Motor neuron (in vitro differentiated cells): ENCODE data around the gene RHOXF2. TPM values are rescaled to one million over a fixed set of nuclear protein-coding genes. Genes with fewer than 3 reads are reported as not detected.
"Not testable (repeated sequence)": the region's sequence is repeated elsewhere in the genome, so short reads cannot be mapped to it uniquely, and the experiment has no call there.

ENCODE experiments used
- ATAC-seq, 8 experiments: fragments of 200-7000 bp; cut with Tn5 transposase; replicated peaks in 6 of 8; 2 replicates each; pipeline ENCODE4 v1.8.0; 2021; ENCODE audit warnings: mild to moderate bottlenecking in 8 of 8, moderate library complexity in 8 of 8
- H3K27ac ChIP-seq, 2 donors: fragments of 250-450 bp; sonication (Bioruptor Pico); 2 replicates each; pipeline ENCODE4 v1.9.0; 2021; ENCODE audit warnings: antibody characterized with exemption in 2 of 2, mild to moderate bottlenecking in 2 of 2, moderate library complexity in 1 of 2
- H3K4me1 ChIP-seq, 2 donors: fragments of 250-450 bp; sonication (Bioruptor Pico); replicated peaks in 1 of 2; 2 replicates each; pipeline ENCODE4 v1.6.1; 2021; ENCODE audit warnings: antibody characterized with exemption in 2 of 2, mild to moderate bottlenecking in 2 of 2, moderate library complexity in 1 of 2
- H3K4me3 ChIP-seq, 5 donors: fragments of 250-450 bp; sonication (Bioruptor Pico); 2 replicates each; pipeline ENCODE4 v1.9.0; 2021; ENCODE audit warnings: antibody characterized with exemption in 5 of 5, mild to moderate bottlenecking in 5 of 5, moderate library complexity in 4 of 5
- WGBS, 10 experiments: fragments of 450-650 bp; shearing (Covaris generic); methylation state at CpG; one replicate each; pipeline ENCODE4 v1.0.0; 2022; 5-methylcytosine and 5-hydroxymethylcytosine counted together
- in situ Hi-C, 9 experiments: fragments of 400-800 bp; cut with MboI; loops; one replicate each; pipeline ENCODE4 v1.15.0; 2021; ENCODE audit warnings: low sequenced_read_pairs in 9 of 9, low pct_unique_long_range_greater_than_20kb in 2 of 9; ENCODE audit not compliant: unreplicated experiment in 9 of 9
- total RNA-seq, 8 experiments: library from RNA; unstranded; fragments of 300-600 nt; gene quantifications; 2 replicates each; pipeline versions ENCODE4 v1.2.3 to v1.2.4, GENCODE V29; 2022

The RHOXF2 gene, protein sequence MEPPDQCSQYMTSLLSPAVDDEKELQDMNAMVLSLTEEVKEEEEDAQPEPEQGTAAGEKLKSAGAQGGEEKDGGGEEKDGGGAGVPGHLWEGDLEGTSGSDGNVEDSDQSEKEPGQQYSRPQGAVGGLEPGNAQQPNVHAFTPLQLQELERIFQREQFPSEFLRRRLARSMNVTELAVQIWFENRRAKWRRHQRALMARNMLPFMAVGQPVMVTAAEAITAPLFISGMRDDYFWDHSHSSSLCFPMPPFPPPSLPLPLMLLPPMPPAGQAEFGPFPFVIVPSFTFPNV
- total RNA-seq: 1 to 10 TPM in 2 of 8 experiments, under 1 TPM in 6; 0.13 to 1.3 (median 0.64) TPM

DNA sequence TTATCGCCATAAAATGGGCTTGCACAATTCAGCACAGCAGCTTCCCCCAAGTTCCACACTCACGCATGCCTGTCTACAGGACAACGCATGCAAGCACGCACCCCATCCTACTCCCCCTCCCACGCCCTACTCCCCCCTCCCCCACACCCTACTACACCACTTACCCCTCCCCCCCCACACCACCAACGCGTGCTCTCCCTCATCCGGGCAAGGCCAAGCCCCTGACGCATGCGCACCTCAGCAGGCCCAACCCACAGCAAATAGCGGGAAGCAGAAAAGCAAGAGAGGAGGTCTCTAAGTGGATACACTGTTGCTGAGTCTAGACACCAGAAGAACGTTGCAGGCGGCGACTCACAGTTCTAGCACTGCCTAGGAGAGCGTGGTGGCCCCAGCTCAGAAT is at the start of gene RHOXF2:
Gene RHOXF2 (plus strand): TSS at position 301 of the 400 bp plus-strand sequence. CDS start 138 bp downstream, outside the sequence.
- in situ Hi-C loops, ATAC-seq: not testable (repeated sequence)

DNA sequence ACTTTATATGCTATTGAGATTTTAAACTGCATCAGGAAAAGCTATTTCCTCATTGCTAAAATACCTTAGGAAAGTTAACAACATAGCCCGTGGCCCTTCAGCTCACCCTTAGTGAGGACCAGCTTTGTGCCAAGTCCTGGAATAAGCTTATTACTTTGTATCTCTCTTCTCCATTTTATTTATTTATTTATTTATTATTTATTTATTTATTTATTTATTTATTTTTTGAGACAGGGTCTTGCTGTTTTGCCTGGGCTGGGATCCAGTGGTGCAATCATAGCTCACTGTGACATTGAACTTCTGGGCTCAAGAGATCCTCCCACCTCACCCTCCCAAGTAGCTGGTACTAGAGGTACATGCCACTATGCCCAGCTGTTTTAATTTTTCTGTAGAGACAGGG is 49.0 kb upstream of the RHOXF2 start:
- Histone ChIP-seq H3K27ac (no peak overlapping the region), H3K4me3 (no peak overlapping the region), H3K4me1 (no peaks in the 10 kb centered on the region)
- 63 to 100% (median 82%) methylated on average over 1 of the region's 1 CpG; no CpG with 5 or more reads in 5 of the 10 experiments for WGBS, 10 experiments
- no peak for ATAC-seq
- in situ Hi-C loops: loop anchor here in 1 of 9 experiments (25.0 kb wide), 1 partner anchor 128 kb away; no protein-coding TSS in a partner anchor

More for the DNA sequence above, at the start of gene RHOXF2:
- H3K27ac ChIP-seq, H3K4me1 ChIP-seq, H3K4me3 ChIP-seq: not testable (repeated sequence)
- WGBS, 10 experiments: no CpG with 5 or more reads among the region's 15 CpGs

DNA sequence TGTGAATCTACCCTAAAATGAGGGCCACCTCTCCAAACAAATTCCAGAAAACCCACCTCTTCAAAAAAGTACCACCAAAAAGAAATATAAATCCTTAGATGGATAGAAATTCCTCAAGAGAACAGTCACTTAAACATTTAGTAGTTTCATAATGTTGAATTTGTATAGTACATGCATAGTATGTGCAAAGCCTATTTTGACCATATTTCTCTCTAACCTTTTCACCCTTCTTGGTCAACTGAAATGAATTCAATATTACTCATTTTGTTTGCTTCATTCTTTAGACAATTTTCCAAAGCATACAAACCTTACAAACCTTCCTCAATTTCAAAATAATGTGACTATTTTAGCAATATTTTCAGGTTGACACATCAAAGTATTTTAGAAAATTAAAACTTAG is 46.8 kb upstream of the RHOXF2 start:
- no peak overlapping the region for H3K4me3 ChIP-seq
- H3K4me1 ChIP-seq: no peaks in the 10 kb centered on the region
- in situ Hi-C loops: loop anchor here in 1 of 9 experiments (25.0 kb wide), 1 partner anchor 126 kb away; no protein-coding TSS in a partner anchor
- ATAC-seq: no peak
- H3K27ac ChIP-seq: no peak overlapping the region

DNA sequence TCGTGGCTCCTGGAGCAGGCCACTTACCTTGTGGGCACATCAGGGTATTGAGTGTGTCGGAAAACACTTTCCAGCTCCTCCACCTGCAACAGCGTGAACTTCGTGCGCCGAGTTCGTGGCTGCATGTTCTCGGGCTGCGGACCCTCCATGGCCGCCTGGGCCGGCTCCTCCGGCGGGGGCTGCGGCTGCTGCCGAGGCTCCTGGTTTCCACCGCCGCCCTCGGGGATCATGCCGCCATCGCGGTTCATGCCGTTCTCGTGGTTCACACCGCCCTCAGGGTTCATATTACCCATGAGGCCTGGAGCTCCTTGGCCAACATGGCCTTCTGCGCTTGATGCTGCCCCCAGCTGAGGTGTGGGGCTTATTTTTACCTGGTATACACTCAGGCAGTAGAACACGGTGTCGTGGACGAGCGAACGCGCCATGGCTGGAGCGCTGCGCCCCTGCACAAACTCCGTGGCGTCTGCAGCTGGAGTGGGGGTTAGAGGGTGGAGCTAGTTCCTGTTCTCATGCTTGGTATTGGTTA is 42.9 kb upstream of the RHOXF2 start, which contains the start of gene RHOXF1:
Gene RHOXF1 (minus strand): TSS at position 476 of the 526 bp plus-strand sequence. CDS start 51 bp downstream, at position 425.
- H3K4me1 ChIP-seq: no peaks in the 10 kb centered on the region
- in situ Hi-C loops: loop anchor here in 1 of 9 experiments (25.0 kb wide), 1 partner anchor 122 kb away; no protein-coding TSS in a partner anchor
- 80 to 89% (median 87%) methylated on average over 2 to 32 of the region's 35 CpGs; no CpG with 5 or more reads in 7 of the 10 experiments for WGBS, 10 experiments
- ATAC-seq: no peak
- no peak within 1 kb of the TSS for H3K27ac ChIP-seq
- no peak within 1 kb of the TSS for H3K4me3 ChIP-seq

DNA sequence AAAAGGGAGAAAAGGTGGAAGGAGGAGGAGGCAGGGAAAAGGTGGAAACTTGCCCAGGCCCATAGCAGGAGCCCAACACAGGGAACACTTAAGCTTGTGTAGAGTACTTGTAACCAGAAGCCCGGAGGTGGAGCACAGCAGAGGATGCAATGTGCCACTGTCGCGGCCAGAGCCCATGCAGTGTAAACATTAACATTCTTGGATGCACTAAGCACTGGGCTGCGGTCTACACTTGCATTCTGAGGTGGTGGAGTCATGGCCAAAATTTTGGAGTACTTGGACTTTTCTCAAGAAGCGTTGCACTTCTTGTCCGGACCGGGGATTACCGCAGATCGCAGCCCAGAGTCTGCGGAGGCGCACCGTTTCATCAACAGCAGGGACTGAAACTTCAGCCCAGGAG is 38.2 kb upstream of the RHOXF2 start:
- H3K4me1 ChIP-seq: no peaks in the 10 kb centered on the region
- in situ Hi-C loops: loop anchor here in 1 of 9 experiments (25.0 kb wide), 1 partner anchor 117 kb away; no protein-coding TSS in a partner anchor
- WGBS, 10 experiments: 30 to 96% (median 73%) methylated on average over 1 to 7 of the region's 12 CpGs; no CpG with 5 or more reads in 6 of the 10 experiments
- H3K27ac ChIP-seq: no peak overlapping the region
- ATAC-seq: no peak
- no peak overlapping the region for H3K4me3 ChIP-seq

DNA sequence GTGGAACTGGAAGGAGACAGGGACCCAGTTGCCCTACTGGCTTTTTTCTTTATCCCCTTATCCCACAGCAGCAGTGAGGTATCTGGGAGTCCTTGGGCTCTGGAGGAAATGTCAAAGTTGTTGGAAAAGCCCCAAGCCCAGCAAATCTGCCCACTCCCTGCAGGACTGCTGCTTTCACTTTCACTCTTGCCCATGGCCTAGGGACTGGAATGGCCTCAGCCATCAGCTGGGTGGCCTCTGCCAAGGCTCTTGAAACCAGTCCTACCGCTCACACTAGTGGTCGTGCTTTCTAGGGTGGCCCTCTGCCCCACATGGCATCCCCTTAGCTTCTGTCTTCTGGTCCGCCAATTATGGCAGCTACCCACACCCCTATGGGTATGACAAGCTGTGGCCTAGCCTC is 33.0 kb upstream of the RHOXF2 start:
- peak in 1 of 8 experiments; percentile 27 for ATAC-seq
- 60% methylated on average over 1 of the region's 3 CpGs; no CpG with 5 or more reads in 9 of the 10 experiments for WGBS, 10 experiments
- no peak overlapping the region for H3K4me3 ChIP-seq
- H3K4me1 ChIP-seq: no peaks in the 10 kb centered on the region
- no peak overlapping the region for H3K27ac ChIP-seq
- in situ Hi-C loops: no loop called here

DNA sequence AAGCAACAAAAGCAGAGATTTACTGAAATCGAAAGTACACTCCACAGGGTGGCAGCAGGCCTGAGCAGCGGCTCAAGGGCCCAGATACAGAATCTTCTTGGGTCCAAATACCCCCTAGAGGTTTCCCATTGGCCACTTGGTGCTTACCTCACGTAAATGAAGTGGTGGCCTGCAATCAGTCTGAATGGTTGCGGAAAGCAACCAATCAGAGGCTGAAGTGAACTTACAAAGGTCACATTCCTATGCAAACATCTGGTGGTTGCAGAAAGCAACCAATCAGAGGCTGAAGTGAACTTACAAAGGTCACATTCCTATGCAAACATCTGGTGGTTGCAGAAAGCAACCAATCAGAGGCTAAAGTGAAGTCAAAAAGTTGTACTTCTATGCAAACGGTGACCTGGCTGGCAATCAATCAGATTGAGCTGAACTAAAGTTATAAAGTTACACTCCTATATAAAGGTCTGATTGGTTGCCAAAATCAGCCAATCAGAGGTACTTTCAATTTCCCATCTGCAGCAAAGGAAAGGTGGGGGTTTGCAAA is 30.0 kb upstream of the RHOXF2 start:
- ATAC-seq, H3K27ac ChIP-seq, in situ Hi-C loops, H3K4me3 ChIP-seq, H3K4me1 ChIP-seq: not testable (repeated sequence)
- WGBS, 10 experiments: 36 to 100% (median 64%) methylated on average over 1 to 4 of the region's 5 CpGs; no CpG with 5 or more reads in 5 of the 10 experiments

DNA sequence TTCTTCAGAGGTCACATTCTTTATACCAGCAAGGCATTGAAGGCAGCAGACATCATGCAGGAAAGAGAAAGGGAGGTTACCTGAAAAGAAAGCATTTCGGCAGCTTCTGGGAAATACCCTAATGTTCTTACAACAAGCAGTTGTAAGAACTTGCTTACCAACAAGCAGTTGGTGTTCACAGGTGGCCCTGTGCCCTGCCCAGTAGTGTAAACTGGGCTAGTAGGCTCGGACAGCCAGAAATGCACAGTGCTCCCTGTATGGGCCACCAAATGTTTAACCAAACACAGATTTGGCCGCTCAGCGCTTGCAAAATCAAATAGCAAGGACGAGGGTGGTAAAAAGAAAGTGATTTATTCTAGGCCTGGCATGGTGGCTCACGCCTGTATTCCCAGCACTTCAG is 22.3 kb upstream of the RHOXF2 start:
- ATAC-seq: no peak
- Histone ChIP-seq H3K4me3 (no peak overlapping the region), H3K27ac (no peak overlapping the region), H3K4me1 (no peaks in the 10 kb centered on the region)
- in situ Hi-C loops: no loop called here
- WGBS, 10 experiments: 38 to 86% (median 73%) methylated on average over 1 to 6 of the region's 6 CpGs; no CpG with 5 or more reads in 6 of the 10 experiments

DNA sequence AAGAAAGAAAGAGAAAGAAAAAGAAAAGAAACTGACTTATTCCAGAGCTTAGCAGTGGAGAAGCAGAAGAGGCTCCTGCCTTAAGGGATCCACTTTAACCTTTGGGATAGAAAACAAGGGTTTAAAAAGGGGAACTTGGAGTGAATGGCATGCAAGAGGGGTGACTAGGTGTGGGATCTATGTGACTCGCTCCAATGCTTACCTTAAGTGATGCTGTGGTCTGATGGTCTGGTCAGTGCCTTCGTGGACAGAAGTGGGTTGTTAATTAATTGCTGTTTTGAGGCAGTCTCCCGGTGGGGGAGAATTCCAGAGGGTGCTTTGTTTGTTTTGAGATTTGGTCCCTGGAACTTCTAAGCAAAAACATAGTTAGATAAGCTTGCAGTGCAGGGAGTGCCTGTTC is 21.6 kb upstream of the RHOXF2 start:
- 10 to 80% (median 50%) methylated on average over 1 to 3 of the region's 3 CpGs; no CpG with 5 or more reads in 5 of the 10 experiments for WGBS, 10 experiments
- in situ Hi-C loops: no loop called here
- no peak for ATAC-seq
- Histone ChIP-seq H3K4me3 (no peak overlapping the region), H3K27ac (no peak overlapping the region), H3K4me1 (no peaks in the 10 kb centered on the region)

DNA sequence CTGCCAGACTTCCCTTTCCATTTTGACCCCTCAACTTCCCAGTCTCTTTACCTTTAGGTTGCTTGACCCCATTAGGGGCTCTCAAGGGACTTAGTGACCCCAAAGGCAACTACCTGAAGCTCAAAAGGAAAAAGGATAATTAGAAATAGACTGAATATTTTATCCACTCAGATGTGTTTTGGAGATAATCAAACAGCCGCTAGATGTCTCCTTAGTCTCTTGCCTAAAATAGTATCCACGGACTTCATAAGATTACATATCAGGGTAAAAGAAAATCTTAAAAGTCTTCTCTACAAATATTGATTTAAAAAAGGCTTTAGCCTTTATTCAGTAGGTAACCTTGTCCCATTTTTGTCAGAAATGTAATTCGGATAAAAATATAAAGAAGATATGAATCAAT is 21.0 kb upstream of the RHOXF2 start:
- ATAC-seq: no peak
- in situ Hi-C loops: no loop called here
- no peaks in the 10 kb centered on the region for H3K4me1 ChIP-seq
- no peak overlapping the region for H3K27ac ChIP-seq
- H3K4me3 ChIP-seq: no peak overlapping the region
- WGBS, 10 experiments: 28 to 86% (median 43%) methylated on average over 1 to 3 of the region's 3 CpGs; no CpG with 5 or more reads in 3 of the 10 experiments

DNA sequence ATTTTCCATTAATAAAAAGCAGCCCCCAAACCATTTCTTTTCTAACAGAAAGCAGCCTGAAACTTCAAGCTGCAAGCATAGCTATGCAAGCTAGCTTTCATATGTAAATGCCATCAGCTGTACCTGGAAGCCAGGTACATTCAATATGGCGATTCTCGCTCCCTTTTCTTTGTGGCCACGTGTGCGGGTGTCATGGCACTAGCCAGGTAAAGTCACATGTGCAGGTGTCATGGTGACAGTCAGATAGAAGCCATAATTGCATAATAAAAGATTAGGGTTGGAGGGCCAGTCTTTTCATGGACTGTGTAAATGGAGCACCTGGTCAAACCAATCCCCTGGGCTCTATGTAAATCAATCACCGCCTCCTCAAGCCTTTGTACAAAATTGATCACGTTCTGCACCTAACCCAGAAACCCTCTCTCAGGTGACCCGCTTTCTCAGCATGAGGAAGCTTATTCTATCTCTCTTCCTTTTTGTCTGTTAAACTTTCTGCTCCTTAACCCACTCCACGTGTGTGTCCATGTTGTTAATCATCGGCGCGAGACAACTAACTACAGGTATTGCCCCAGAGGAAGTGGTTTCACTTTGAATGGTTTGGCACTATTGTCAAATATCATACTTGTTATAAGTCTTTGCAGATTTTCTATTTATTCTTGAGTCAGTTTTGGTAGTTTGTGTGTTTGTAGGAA is 18.0 kb upstream of the RHOXF2 start:
- Histone ChIP-seq H3K4me3 (no peak overlapping the region), H3K4me1 (no peaks in the 10 kb centered on the region), H3K27ac (no peak overlapping the region)
- WGBS, 10 experiments: 26 to 100% (median 52%) methylated on average over 2 to 11 of the region's 11 CpGs; no CpG with 5 or more reads in 3 of the 10 experiments
- in situ Hi-C loops: no loop called here
- no peak for ATAC-seq

DNA sequence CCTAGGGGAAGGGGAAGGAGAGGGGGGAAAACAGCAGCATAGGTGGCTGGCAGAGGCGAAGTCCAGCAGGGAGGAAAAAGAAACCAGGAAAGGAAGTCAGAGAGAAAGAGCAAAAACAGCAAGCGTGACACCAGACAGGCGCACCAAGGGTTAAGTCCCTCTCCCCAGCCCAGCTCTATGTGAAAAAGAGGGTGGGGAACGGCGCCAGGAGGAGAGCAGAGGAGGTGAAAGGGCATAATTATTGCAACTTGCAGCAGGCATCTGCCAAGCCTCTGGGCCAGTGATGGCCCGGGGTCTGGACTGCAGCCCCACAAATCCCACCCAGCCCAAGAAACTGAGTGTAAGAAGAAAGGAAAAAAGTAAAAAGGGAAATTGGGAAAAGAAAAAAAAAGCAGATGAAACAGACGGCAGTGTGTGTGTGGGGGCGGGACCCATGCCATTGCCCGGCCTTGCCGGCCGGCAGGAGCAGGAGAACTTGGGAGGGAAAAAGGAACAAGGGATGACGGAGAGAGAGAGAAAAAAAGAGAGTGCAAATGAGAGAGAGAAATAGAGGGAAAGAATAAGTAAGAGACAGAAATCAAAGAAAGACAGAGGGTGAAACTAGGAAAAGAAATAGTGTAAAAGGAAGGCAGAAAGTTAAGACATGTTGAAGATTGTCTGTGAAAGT is 14.1 kb upstream of the RHOXF2 start:
- in situ Hi-C loops: no loop called here
- no peak overlapping the region for H3K4me3 ChIP-seq
- ATAC-seq: peak in 2 of 8 experiments; percentile 25 to 68

More for the DNA sequence above, 14.1 kb upstream of the RHOXF2 start:
- 0 to 50% (median 13%) methylated on average over 1 to 10 of the region's 12 CpGs; no CpG with 5 or more reads in 2 of the 10 experiments for WGBS, 10 experiments
- H3K27ac ChIP-seq: no peak overlapping the region
- H3K4me1 ChIP-seq: no peaks in the 10 kb centered on the region
